ENCODE measurements around the gene KIF22. TPM values are rescaled to one million over a fixed set of nuclear protein-coding genes. Genes with fewer than 3 reads are reported as not detected.

The KIF22 gene
- total RNA-seq, 1 experiment from 2014 or later: 155 TPM

DNA sequence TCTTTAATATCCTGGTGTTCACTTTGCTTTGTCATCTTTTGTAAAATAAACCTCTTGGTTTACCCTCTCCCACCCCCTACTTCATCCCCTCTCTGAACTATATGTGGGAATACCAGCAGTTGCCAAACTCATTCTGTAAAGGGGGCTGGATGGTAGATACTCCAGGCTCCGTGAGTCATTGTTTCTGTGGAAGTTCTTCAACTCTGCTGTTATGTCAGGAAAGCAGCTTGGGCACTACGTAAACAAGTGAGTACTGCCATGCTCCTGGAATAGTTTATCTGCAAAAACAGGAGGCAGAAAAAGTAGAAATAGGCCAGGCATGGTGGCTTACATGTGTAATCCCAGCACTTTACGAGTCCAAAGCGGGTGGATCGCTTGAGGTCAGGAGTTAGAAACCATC, 47.3 kb downstream of the KIF22 start (continued):
- no peak for TF ChIP-seq ZFX (IDR thresholded peaks at IDR 0.05)
- TF ChIP-seq CEBPB (IDR thresholded peaks at IDR 0.05; ENCODE audit: low read depth): no peak
- no peak for TF ChIP-seq ZNF274 (IDR thresholded peaks at IDR 0.05; ENCODE audit: low read depth, low read length)
- TF ChIP-seq RAD21 (IDR thresholded peaks at IDR 0.05; ENCODE audit: low read depth): no peak
- TF ChIP-seq YY1 (IDR thresholded peaks at IDR 0.05; ENCODE audit: extremely low read depth, insufficient replicate concordance, low read depth, low read length): no peak
- no peak for TF ChIP-seq FOSL1 (IDR thresholded peaks at IDR 0.05; ENCODE audit: low read depth)
- TF ChIP-seq SIN3A (IDR thresholded peaks at IDR 0.05; ENCODE audit: low read depth): no peak

DNA sequence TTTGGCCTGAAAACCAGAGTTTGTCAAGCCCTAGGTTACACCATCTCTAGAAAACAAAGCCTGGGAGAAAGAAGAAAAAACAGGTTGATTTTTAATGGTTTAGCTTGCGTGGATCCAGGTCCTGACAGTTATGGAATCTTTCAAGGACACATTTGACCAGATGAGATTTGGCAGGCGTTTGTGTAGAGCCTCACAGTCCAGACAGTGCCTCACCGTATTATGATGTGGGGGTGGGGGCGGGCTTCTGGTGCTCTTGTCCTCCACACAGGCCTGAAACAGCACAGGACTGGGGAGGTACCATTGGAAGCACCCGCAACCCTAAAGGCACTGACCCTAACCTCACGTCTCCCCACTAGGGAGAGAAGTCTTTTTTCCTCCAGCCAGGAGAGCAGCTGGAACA, 49.3 kb downstream of the KIF22 start:
- POLR2A ChIA-PET: no interaction called here
- DNase-seq (ENCODE audit: low read depth, low spot score) (no peak), ATAC-seq (no peak)
- RAD21 ChIA-PET (ENCODE audit: low non-redundant PET in 1 of 2, low total read pairs in 2 of 2, uncharacterized antibody in 2 of 2, unreplicated experiment in 2 of 2): no interaction called here
- Histone ChIP-seq H3K9ac (ENCODE audit: low read length) (no peak overlapping the region), H3K4me3 (replicated peaks in 1 of 2; ENCODE audit: low read depth in 1 of 2, low read length in 2 of 2) (no peak overlapping the region), H3K4me1 (ENCODE audit: control insufficient read depth in 1 of 2, insufficient read depth in 2 of 2, low read length in 2 of 2) (peaks cover 0 to 6% of the 10 kb centered on the region in 2 experiments; a peak in 2 of 4 replicates), H3K9me2 (ENCODE audit: insufficient read depth) (no peaks in the 10 kb centered on the region), H3K79me2 (ENCODE audit: insufficient read depth, low read length) (no peaks in the 10 kb centered on the region), H3K9me3 (ENCODE audit: control insufficient read depth in 1 of 2, insufficient read depth in 1 of 2, low read depth in 1 of 2, low read length in 2 of 2) (no peaks in the 10 kb centered on the region), H4K20me1 (ENCODE audit: insufficient read depth) (no peaks in the 10 kb centered on the region), H3K4me2 (ENCODE audit: low read length) (no peak overlapping the region), H3K27ac (ENCODE audit: low read depth, low read length) (no peak overlapping the region), H3K27me3 (ENCODE audit: insufficient read depth, low read length) (no peaks in the 10 kb centered on the region), H3K36me3 (ENCODE audit: control insufficient read depth in 1 of 2, insufficient read depth in 2 of 2, low read length in 2 of 2) (peaks cover 0 to 4% of the 10 kb centered on the region in 2 experiments; a peak in 2 of 4 replicates), H2AFZ (ENCODE audit: low read depth, low read length, poor library complexity, severe bottlenecking) (no peak overlapping the region)
- TF ChIP-seq RAD21 (IDR thresholded peaks at IDR 0.05; ENCODE audit: low read depth): no peak
- no peak for TF ChIP-seq EZH2 (IDR thresholded peaks at IDR 0.05)
- no peak for TF ChIP-seq TCF7L2 (IDR thresholded peaks at IDR 0.05; ENCODE audit: borderline replicate concordance, extremely low read depth, insufficient read depth, insufficient read length)
- TF ChIP-seq EZH2phosphoT487 (IDR thresholded peaks at IDR 0.05; ENCODE audit: borderline replicate concordance): no peak
- TF ChIP-seq POLR2A (IDR thresholded peaks at IDR 0.05; ENCODE audit: borderline replicate concordance, extremely low read depth, insufficient read depth, insufficient read length): no peak
- TF ChIP-seq, protein P1, sequence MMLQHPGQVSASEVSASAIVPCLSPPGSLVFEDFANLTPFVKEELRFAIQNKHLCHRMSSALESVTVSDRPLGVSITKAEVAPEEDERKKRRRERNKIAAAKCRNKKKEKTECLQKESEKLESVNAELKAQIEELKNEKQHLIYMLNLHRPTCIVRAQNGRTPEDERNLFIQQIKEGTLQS (IDR thresholded peaks at IDR 0.05): no peak
- no peak for TF ChIP-seq POLR2AphosphoS5 (IDR thresholded peaks at IDR 0.05; ENCODE audit: low read depth, low read length)
- no TSS peak for BruUV-seq (replicated peaks)
- intact Hi-C loops (cut with micrococcal nuclease): no loop called here
- CTCF ChIA-PET: interaction anchor here (2.5 kb wide), 1 partner anchor 9 kb away, joined by 12 read pairs; no protein-coding TSS in a partner anchor
